A673 (cell line): Measurements from ENCODE around the gene IL6R.

Experiments used
- EZH2 ChIP-seq: fragments of 200-600 bp; sonication (generic); IDR thresholded peaks from 2 replicates; pipeline ENCODE4 v1.6.1; 2017; ENCODE audit warnings: borderline replicate concordance, low read depth, mild to moderate bottlenecking, mixed read lengths, antibody characterized with exemption, low read length; ENCODE audit not compliant: poor library complexity, severe bottlenecking
- TF ChIP-seq, protein P1 (sequence below): fragments of 300-800, 200-600 bp; sonication (generic); conservative IDR thresholded peaks from 2 replicates; pipeline ENCODE4 v1.5.1; 2017; ENCODE audit warnings: low read depth, mild to moderate bottlenecking, antibody characterized with exemption, low read length, moderate library complexity, mixed read lengths

DNA sequence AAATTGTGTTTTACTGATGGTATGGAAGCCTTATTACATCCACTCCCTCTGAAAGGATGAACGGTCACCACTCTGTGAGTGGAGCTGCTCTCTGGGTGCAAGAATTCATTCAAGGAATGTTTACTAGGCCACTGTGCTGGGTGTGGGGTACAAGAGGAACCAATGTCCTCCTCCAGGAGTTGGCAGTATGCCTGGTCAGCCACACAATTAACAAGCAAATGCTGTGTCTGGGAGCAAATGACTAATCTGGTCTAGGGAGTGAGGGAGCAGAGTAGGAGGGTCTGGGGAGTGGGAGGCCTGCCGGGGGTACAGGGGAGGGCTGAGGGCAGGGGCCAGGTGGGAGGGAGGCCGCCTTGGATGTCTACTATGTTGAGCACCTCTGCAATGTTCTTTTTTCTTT is 69.7 kb downstream of the IL6R start:
- TF ChIP-seq, protein P1, sequence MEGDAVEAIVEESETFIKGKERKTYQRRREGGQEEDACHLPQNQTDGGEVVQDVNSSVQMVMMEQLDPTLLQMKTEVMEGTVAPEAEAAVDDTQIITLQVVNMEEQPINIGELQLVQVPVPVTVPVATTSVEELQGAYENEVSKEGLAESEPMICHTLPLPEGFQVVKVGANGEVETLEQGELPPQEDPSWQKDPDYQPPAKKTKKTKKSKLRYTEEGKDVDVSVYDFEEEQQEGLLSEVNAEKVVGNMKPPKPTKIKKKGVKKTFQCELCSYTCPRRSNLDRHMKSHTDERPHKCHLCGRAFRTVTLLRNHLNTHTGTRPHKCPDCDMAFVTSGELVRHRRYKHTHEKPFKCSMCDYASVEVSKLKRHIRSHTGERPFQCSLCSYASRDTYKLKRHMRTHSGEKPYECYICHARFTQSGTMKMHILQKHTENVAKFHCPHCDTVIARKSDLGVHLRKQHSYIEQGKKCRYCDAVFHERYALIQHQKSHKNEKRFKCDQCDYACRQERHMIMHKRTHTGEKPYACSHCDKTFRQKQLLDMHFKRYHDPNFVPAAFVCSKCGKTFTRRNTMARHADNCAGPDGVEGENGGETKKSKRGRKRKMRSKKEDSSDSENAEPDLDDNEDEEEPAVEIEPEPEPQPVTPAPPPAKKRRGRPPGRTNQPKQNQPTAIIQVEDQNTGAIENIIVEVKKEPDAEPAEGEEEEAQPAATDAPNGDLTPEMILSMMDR = no peak
- no peak for TF ChIP-seq EZH2
